Muscle of leg (tissue), 11 donors: ENCODE data around the gene INTS7. TPM values are rescaled to one million over a fixed set of nuclear protein-coding genes. Genes with fewer than 3 reads are reported as not detected.
"Not testable (repeated sequence)": the region's sequence is repeated elsewhere in the genome, so short reads cannot be mapped to it uniquely, and the experiment has no call there.

Experiments
- DNase-seq: peaks from one replicate; pipeline ENCODE4 v3.0.0; 2013
- H3K27ac ChIP-seq: one replicate; pipeline ENCODE4 v1.5.1; 2013; ENCODE audit warnings: mild to moderate bottlenecking, low read length, control low read depth
- H3K27me3 ChIP-seq: one replicate; pipeline ENCODE4 v1.6.1; 2013; ENCODE audit warnings: low read length; ENCODE audit not compliant: control insufficient read depth, insufficient read depth
- H3K36me3 ChIP-seq: one replicate; pipeline ENCODE4 v1.6.1; 2013; ENCODE audit warnings: low read length; ENCODE audit not compliant: control insufficient read depth, insufficient read depth
- H3K4me1 ChIP-seq: one replicate; pipeline ENCODE4 v1.6.1; 2013; ENCODE audit warnings: low read length; ENCODE audit not compliant: control insufficient read depth, insufficient read depth
- H3K4me3 ChIP-seq: one replicate; pipeline ENCODE4 v1.5.1; 2013; ENCODE audit warnings: low read length, control low read depth
- H3K9me3 ChIP-seq: replicated peaks from 2 replicates; pipeline ENCODE4 v1.6.1; 2013; ENCODE audit warnings: low read depth, low read length; ENCODE audit not compliant: control insufficient read depth
- WGBS: methylation state at CpG from one replicate; pipeline ENCODE4 v1.1.5; 2013; ENCODE audit warnings: missing lambda C conversion rate; ENCODE audit not compliant: insufficient coverage; 5-methylcytosine and 5-hydroxymethylcytosine counted together
- polyA plus RNA-seq, 8 donors: library from polyadenylated mRNA; unstranded; fragments of 120-200 nt; gene quantifications; one replicate each; pipeline versions ENCODE4 v1.2.1 to v1.2.3, GENCODE V29; 2013; ENCODE audit warnings: inconsistent platforms in 1 of 8, low replicate concordance in 1 of 8; ENCODE audit not compliant: insufficient read length in 8 of 8, insufficient read depth in 1 of 8
- total RNA-seq: library from RNA; stranded (reverse); fragments of 120-200 nt; gene quantifications from one replicate; pipeline ENCODE4 v1.2.4, GENCODE V29; 2013

The INTS7 gene
- total and polyA plus RNA-seq, 9 donors: 11.3 to 13.9 (median 12.5) TPM

- 100% methylated on average over 1 of the region's 4 CpGs for WGBS
- Histone ChIP-seq H3K4me3 (no peak overlapping the region), H3K9me3 (no peaks in the 10 kb centered on the region), H3K4me1 (no peaks in the 10 kb centered on the region), H3K27ac (no peak overlapping the region), H3K36me3 (peaks cover 20% of the 10 kb centered on the region), H3K27me3 (no peaks in the 10 kb centered on the region)
- no peak for DNase-seq
Measured at GRCh38 chr1:211985556-211986264, 49.6 kb downstream of the INTS7 start.

DNA sequence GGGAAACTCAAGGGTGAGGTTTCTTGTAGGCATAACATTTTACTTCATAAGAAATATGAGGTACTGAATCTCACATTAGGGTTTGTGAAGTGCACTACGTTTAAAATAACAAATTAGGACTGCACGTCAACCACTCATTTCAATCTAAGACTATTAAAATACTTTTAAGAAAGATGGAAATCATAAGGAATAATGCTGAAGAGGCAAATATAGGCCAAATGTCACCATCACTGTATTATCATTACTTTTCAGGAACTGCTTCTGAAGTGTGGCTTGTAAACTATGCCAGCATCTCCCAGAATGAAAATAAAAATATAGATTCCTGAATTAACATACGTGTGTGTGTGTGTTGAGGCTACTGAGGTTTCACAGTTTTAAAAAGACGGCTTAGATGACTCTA is 56.8 kb downstream of the INTS7 start:
- no peak overlapping the region for H3K4me3 ChIP-seq
- H3K27me3 ChIP-seq: no peaks in the 10 kb centered on the region
- no peak overlapping the region for H3K27ac ChIP-seq
- no peak for DNase-seq
- no CpG with 5 or more reads among the region's 4 CpGs for WGBS
- no peaks in the 10 kb centered on the region for H3K4me1 ChIP-seq
- peaks cover 15% of the 10 kb centered on the region for H3K36me3 ChIP-seq
- H3K9me3 ChIP-seq: no peaks in the 10 kb centered on the region

DNA sequence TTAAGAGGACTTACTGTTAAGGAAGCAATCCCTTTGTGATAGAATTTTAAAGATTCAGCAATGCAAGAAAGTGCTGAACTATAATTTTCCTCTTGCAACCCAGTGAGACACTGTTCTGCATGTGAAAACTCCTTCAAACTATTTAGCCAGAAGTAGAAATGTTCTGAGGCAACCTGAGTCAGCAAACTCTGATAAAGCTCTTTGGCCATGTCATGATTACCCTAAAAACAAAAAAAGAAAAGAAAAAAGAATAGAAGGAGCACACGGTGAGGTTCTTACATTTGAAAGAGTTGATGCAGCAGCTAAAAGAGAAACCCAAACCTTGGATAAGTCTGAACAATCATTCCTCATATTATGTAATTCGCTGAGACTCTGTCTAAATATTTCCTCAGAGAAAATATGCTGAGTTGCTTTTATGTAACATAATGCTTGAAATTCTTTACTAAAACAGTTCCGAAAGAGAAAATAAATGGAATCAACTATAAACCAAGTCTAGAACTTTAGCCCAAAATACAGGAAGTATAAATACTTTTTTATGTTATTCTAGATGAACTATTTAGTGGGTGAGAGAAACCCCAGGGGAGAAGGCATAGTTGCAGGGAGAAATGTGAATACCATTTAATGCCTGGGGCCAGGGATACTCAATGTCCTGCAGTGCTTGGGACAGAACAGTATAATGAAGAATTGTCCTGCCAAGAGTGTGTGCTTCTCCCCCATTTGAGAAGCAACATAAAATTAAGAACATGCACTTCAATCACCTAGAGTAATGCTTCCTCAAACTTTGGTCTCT is 60.0 kb downstream of the INTS7 start:
- Histone ChIP-seq H3K27ac (no peak overlapping the region), H3K27me3 (no peaks in the 10 kb centered on the region), H3K4me1 (no peaks in the 10 kb centered on the region), H3K9me3 (no peaks in the 10 kb centered on the region), H3K36me3 (peaks cover 13% of the 10 kb centered on the region), H3K4me3 (no peak overlapping the region)
- no CpG with 5 or more reads among the region's 3 CpGs for WGBS
- DNase-seq: peak; percentile 30

DNA sequence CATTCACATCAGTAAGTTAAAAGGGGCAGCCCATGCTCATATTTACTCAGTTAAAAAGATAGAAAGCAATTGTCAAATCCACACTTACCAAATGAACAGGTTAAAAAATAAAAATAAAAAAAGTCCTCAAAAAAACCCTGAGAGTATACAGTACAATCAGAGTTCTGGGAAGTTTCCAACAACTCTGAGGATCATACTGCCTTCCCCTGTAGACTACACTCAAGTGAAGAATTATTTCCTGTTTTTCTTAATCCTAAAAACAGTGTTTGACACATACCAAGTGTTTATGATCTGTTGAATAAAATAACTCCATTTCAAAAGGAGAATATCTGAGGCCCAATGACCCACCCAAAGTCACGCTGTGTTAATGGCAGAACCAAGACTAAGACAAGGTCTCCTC is 61.8 kb downstream of the INTS7 start:
- no peaks in the 10 kb centered on the region for H3K4me1 ChIP-seq
- no peaks in the 10 kb centered on the region for H3K27me3 ChIP-seq
- no peak for DNase-seq
- H3K36me3 ChIP-seq: peaks cover 8% of the 10 kb centered on the region
- H3K9me3 ChIP-seq: no peaks in the 10 kb centered on the region
- H3K27ac ChIP-seq: no peak overlapping the region
- WGBS: 100% methylated on average over 1 of the region's 1 CpG
- no peak overlapping the region for H3K4me3 ChIP-seq

- Histone ChIP-seq H3K4me3 (no peak overlapping the region), H3K27me3 (no peaks in the 10 kb centered on the region)
- no peak for DNase-seq
Measured at GRCh38 chr1:211968200-211968834, 67.0 kb downstream of the INTS7 start.

DNA sequence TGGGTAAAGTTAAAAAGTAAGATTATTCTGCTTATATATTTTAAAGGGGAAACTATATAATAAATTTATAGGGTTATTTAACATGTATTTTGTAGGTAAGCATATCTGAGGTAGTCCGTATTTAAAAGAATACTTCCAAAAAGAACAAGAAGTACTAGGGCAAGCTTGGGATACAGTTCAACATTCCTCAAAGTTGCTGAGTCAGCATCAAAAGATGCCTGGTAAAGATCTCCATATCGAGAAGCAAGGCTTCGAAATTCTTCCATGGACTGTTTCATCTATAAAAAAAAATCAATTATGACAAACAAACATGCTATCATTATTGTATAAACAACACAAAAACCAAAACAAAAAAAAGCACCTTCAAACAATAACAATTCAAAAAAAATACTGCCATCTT is 67.7 kb downstream of the INTS7 start:
- no peak overlapping the region for H3K27ac ChIP-seq
- DNase-seq: no peak
- no peaks in the 10 kb centered on the region for H3K27me3 ChIP-seq
- no peaks in the 10 kb centered on the region for H3K4me1 ChIP-seq
- no peak overlapping the region for H3K4me3 ChIP-seq
- no CpG with 5 or more reads among the region's 3 CpGs for WGBS
- peaks cover 7% of the 10 kb centered on the region for H3K36me3 ChIP-seq
- no peaks in the 10 kb centered on the region for H3K9me3 ChIP-seq

More at GRCh38 chr1:211968200-211968834, 67.0 kb downstream of the INTS7 start:
- no CpG with 5 or more reads among the region's 4 CpGs for WGBS
- H3K4me1 ChIP-seq: no peaks in the 10 kb centered on the region
- no peak overlapping the region for H3K27ac ChIP-seq
- H3K9me3 ChIP-seq: no peaks in the 10 kb centered on the region
- H3K36me3 ChIP-seq: peaks cover 7% of the 10 kb centered on the region

GRCh38 chr1:211965108-211965805 is 70.1 kb downstream of the INTS7 start:
- H3K9me3 ChIP-seq: no peaks in the 10 kb centered on the region
- no peak overlapping the region for H3K4me3 ChIP-seq
- H3K4me1 ChIP-seq: no peaks in the 10 kb centered on the region
- DNase-seq: no peak
- H3K27ac ChIP-seq: no peak overlapping the region
- 100% methylated on average over 1 of the region's 8 CpGs for WGBS
- peaks cover 7% of the 10 kb centered on the region for H3K36me3 ChIP-seq
- no peaks in the 10 kb centered on the region for H3K27me3 ChIP-seq

DNA sequence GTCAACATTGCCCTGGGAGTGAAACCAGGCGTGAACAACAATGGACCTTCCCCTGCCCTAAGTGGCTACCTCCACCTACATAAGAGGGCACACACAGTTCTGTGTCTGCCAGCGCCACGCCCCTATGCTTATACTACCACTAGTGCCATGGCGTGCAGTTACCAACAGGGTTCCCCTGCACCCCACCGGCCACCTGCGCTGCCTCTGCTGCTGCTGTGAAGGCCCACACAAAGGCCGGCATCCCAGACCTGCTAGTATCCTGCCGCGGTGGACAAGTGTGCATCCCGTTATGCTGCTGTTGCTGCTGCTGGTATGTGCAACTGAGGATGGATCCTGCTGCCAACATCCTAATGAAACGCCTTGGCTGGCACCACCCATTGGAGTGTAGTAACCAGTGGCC is 75.7 kb downstream of the INTS7 start:
- Histone ChIP-seq H3K27ac (no peak overlapping the region), H3K27me3 (no peaks in the 10 kb centered on the region), H3K9me3 (no peaks in the 10 kb centered on the region), H3K36me3 (peaks cover 13% of the 10 kb centered on the region), H3K4me3 (no peak overlapping the region), H3K4me1 (no peaks in the 10 kb centered on the region)
- 97% methylated on average over 11 of the region's 11 CpGs for WGBS
- no peak for DNase-seq

- Histone ChIP-seq H3K36me3 (peaks cover 13% of the 10 kb centered on the region), H3K9me3 (no peaks in the 10 kb centered on the region), H3K27ac (no peak overlapping the region), H3K4me3 (no peak overlapping the region), H3K4me1 (no peaks in the 10 kb centered on the region), H3K27me3 (no peaks in the 10 kb centered on the region)
- 95% methylated on average over 8 of the region's 8 CpGs for WGBS
- no peak for DNase-seq
Measured at GRCh38 chr1:211959221-211959620, 76.1 kb downstream of the INTS7 start.

- no CpG with 5 or more reads among the region's 2 CpGs for WGBS
- H3K4me1 ChIP-seq: not testable (repeated sequence)
Measured at GRCh38 chr1:211954028-211954427, 81.3 kb downstream of the INTS7 start.

More at GRCh38 chr1:211954028-211954427, 81.3 kb downstream of the INTS7 start:
- H3K36me3 ChIP-seq, H3K9me3 ChIP-seq, DNase-seq, H3K27me3 ChIP-seq, H3K4me3 ChIP-seq, H3K27ac ChIP-seq: not testable (repeated sequence)
